Neural cell (in vitro differentiated cells): ENCODE results near the gene FHAD1. TPM values are rescaled to one million over a fixed set of nuclear protein-coding genes. Genes with fewer than 3 reads are reported as not detected.

Experiments used
- H2AFZ ChIP-seq: fragments of 200-600, 300-800 bp; sonication (generic), shearing (Covaris generic); 2 replicates; pipeline ENCODE4 v1.6.0; 2014; ENCODE audit warnings: low read depth, mild to moderate bottlenecking, antibody characterized with exemption, low read length, moderate library complexity
- H3F3A ChIP-seq: fragments of 200-600 bp; shearing (Covaris generic); 2 replicates; pipeline ENCODE4 v1.6.1; 2016; ENCODE audit warnings: mild to moderate bottlenecking, moderate library complexity, mixed read lengths, antibody characterized with exemption, low read length; ENCODE audit not compliant: insufficient read depth, poor library complexity, severe bottlenecking
- H3K27ac ChIP-seq: fragments of 200-600, 300-800 bp; sonication (generic), shearing (Covaris generic); 2 replicates; pipeline ENCODE4 v1.5.1; 2014; ENCODE audit warnings: mild to moderate bottlenecking, low read length, moderate library complexity
- H3K27me3 ChIP-seq: fragments of 300-800, 200-600 bp; sonication (generic), shearing (Covaris generic); 2 replicates; pipeline ENCODE4 v1.6.0; 2014; ENCODE audit warnings: mild to moderate bottlenecking, low read depth, low read length, moderate library complexity; ENCODE audit not compliant: insufficient read depth
- H3K36me3 ChIP-seq: fragments of 300-800, 200-600 bp; sonication (generic), shearing (Covaris generic); 2 replicates; pipeline ENCODE4 v1.5.1; 2014; ENCODE audit warnings: mild to moderate bottlenecking, antibody characterized with exemption, low read length, moderate library complexity; ENCODE audit not compliant: insufficient read depth
- H3K4me2 ChIP-seq: fragments of 300-800, 200-600 bp; sonication (generic), shearing (Covaris generic); 2 replicates; pipeline ENCODE4 v1.6.0; 2014; ENCODE audit warnings: mild to moderate bottlenecking, low read length
- H3K4me3 ChIP-seq: fragments of 300-800, 200-600 bp; sonication (generic), shearing (Covaris generic); 2 replicates; pipeline ENCODE4 v1.5.1; 2014; ENCODE audit warnings: mild to moderate bottlenecking, low read length, moderate library complexity
- H3K79me2 ChIP-seq: fragments of 200-600 bp; shearing (Covaris generic); replicated peaks from 2 replicates; pipeline ENCODE4 v1.6.0; 2014; ENCODE audit warnings: mild to moderate bottlenecking, low read length, moderate library complexity; ENCODE audit not compliant: insufficient read depth
- H3K9ac ChIP-seq: fragments of 300-800, 200-600 bp; sonication (generic), shearing (Covaris generic); 2 replicates; pipeline ENCODE4 v1.6.1; 2016; ENCODE audit warnings: mild to moderate bottlenecking, low read length, mixed read lengths
- H3K9me2 ChIP-seq: fragments of 200-600 bp; shearing (Covaris generic); 2 replicates; pipeline ENCODE4 v1.6.1; 2016; ENCODE audit warnings: mild to moderate bottlenecking, low read length, mixed read lengths; ENCODE audit not compliant: insufficient read depth
- H3K9me3 ChIP-seq: fragments of 200-600, 300-800 bp; sonication (generic), shearing (Covaris generic); 2 replicates; pipeline ENCODE4 v1.6.1; 2016; ENCODE audit warnings: mild to moderate bottlenecking, mixed run types, low read length, moderate library complexity, mixed read lengths
- H4K20me1 ChIP-seq: fragments of 200-600 bp; shearing (Covaris generic); 2 replicates; pipeline ENCODE4 v1.6.1; 2016; ENCODE audit warnings: mild to moderate bottlenecking, mixed run types; ENCODE audit not compliant: insufficient read depth
- EP300 ChIP-seq: fragments of 450-650 bp; conservative IDR thresholded peaks from 2 replicates; pipeline ENCODE4 v1.6.1; 2014; ENCODE audit warnings: antibody characterized with exemption, mild to moderate bottlenecking, moderate library complexity; ENCODE audit not compliant: poor library complexity, severe bottlenecking
- EZH2 ChIP-seq: fragments of 200-600, 300-800 bp; shearing (Covaris generic), sonication (generic); IDR thresholded peaks from 2 replicates; pipeline ENCODE4 v1.6.1; 2014; ENCODE audit warnings: antibody characterized with exemption, low read length, borderline replicate concordance, mild to moderate bottlenecking; ENCODE audit not compliant: insufficient read depth, poor library complexity, severe bottlenecking
- MXI1 ChIP-seq: fragments of 450-650 bp; conservative IDR thresholded peaks from 2 replicates; pipeline ENCODE4 v1.6.1; 2014; ENCODE audit warnings: antibody characterized with exemption, mild to moderate bottlenecking; ENCODE audit not compliant: poor library complexity, severe bottlenecking
- POLR2AphosphoS5 ChIP-seq: IDR thresholded peaks from 2 replicates; pipeline ENCODE4 v1.6.1; 2012
- RAD21 ChIP-seq: fragments of 450-650 bp; conservative IDR thresholded peaks from 2 replicates; pipeline ENCODE4 v1.6.1; 2014; ENCODE audit warnings: antibody characterized with exemption, mild to moderate bottlenecking, moderate library complexity
- SMC3 ChIP-seq: fragments of 450-650 bp; conservative IDR thresholded peaks from 2 replicates; pipeline ENCODE4 v1.6.1; 2014; ENCODE audit warnings: antibody characterized with exemption, mild to moderate bottlenecking, moderate library complexity; ENCODE audit not compliant: poor library complexity
- TAF1 ChIP-seq: IDR thresholded peaks from 2 replicates; pipeline ENCODE4 v1.6.1; 2012; ENCODE audit warnings: low read depth
- polyA plus RNA-seq: library from polyadenylated mRNA; depleted of rRNA; stranded (reverse); fragments of >200 nt; gene quantifications from 2 replicates; pipeline ENCODE4 v1.2.3, GENCODE V29; 2014
- TF ChIP-seq, protein P1 (sequence below): IDR thresholded peaks from 2 replicates; pipeline ENCODE4 v1.6.1; 2012; ENCODE audit warnings: borderline replicate concordance
- TF ChIP-seq, protein P2 (sequence below): fragments of 450-650 bp; IDR thresholded peaks from 2 replicates; pipeline ENCODE4 v1.5.1; 2014; ENCODE audit warnings: antibody characterized with exemption, mild to moderate bottlenecking, moderate library complexity; ENCODE audit not compliant: poor library complexity, severe bottlenecking

The FHAD1 gene
- polyA plus RNA-seq, 1 donor from 2014 or later = 0.46 TPM

DNA sequence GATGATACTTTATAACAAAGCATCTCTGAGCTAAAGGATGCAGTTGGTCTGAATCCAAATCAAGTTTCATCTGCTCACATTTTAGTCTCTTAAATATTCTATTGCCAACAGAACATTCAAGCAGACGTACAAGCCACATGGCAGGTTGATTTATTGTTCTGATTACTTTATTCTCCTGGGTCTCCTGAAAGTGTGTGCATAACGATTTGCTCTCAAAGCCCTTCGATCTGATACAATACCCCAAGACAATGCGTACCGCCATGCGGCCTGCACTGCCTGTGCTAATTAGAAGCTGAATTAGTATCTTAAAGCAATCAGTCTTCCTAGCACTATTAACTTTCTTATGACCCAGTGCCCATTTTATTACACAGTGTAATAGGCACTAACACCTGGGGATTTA, 56.9 kb downstream of the FHAD1 start:
- Histone ChIP-seq H3K36me3 (no peaks in the 10 kb centered on the region), H3K9me2 (no peaks in the 10 kb centered on the region), H3K4me2 (peak overlapping the region; percentile 14), H3K4me3 (peak overlapping the region; percentile 8), H2AFZ (no peak overlapping the region), H3K9me3 (no peaks in the 10 kb centered on the region), H4K20me1 (no peaks in the 10 kb centered on the region), H3K27me3 (no peaks in the 10 kb centered on the region), H3F3A (peaks cover 5% of the 10 kb centered on the region), H3K27ac (peak overlapping the region; percentile 64), H3K9ac (peak overlapping the region; percentile 11), H3K79me2 (no peaks in the 10 kb centered on the region)
- TF ChIP-seq MXI1 (peak; percentile 40), SMC3 (no peak), RAD21 (no peak), EZH2 (no peak), POLR2AphosphoS5 (peak; percentile 55), TAF1 (no peak), EP300 (peak; percentile 57)
- TF ChIP-seq, protein P1, sequence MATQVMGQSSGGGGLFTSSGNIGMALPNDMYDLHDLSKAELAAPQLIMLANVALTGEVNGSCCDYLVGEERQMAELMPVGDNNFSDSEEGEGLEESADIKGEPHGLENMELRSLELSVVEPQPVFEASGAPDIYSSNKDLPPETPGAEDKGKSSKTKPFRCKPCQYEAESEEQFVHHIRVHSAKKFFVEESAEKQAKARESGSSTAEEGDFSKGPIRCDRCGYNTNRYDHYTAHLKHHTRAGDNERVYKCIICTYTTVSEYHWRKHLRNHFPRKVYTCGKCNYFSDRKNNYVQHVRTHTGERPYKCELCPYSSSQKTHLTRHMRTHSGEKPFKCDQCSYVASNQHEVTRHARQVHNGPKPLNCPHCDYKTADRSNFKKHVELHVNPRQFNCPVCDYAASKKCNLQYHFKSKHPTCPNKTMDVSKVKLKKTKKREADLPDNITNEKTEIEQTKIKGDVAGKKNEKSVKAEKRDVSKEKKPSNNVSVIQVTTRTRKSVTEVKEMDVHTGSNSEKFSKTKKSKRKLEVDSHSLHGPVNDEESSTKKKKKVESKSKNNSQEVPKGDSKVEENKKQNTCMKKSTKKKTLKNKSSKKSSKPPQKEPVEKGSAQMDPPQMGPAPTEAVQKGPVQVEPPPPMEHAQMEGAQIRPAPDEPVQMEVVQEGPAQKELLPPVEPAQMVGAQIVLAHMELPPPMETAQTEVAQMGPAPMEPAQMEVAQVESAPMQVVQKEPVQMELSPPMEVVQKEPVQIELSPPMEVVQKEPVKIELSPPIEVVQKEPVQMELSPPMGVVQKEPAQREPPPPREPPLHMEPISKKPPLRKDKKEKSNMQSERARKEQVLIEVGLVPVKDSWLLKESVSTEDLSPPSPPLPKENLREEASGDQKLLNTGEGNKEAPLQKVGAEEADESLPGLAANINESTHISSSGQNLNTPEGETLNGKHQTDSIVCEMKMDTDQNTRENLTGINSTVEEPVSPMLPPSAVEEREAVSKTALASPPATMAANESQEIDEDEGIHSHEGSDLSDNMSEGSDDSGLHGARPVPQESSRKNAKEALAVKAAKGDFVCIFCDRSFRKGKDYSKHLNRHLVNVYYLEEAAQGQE = peak; percentile 23
- TF ChIP-seq, protein P2, sequence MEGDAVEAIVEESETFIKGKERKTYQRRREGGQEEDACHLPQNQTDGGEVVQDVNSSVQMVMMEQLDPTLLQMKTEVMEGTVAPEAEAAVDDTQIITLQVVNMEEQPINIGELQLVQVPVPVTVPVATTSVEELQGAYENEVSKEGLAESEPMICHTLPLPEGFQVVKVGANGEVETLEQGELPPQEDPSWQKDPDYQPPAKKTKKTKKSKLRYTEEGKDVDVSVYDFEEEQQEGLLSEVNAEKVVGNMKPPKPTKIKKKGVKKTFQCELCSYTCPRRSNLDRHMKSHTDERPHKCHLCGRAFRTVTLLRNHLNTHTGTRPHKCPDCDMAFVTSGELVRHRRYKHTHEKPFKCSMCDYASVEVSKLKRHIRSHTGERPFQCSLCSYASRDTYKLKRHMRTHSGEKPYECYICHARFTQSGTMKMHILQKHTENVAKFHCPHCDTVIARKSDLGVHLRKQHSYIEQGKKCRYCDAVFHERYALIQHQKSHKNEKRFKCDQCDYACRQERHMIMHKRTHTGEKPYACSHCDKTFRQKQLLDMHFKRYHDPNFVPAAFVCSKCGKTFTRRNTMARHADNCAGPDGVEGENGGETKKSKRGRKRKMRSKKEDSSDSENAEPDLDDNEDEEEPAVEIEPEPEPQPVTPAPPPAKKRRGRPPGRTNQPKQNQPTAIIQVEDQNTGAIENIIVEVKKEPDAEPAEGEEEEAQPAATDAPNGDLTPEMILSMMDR = no peak

DNA sequence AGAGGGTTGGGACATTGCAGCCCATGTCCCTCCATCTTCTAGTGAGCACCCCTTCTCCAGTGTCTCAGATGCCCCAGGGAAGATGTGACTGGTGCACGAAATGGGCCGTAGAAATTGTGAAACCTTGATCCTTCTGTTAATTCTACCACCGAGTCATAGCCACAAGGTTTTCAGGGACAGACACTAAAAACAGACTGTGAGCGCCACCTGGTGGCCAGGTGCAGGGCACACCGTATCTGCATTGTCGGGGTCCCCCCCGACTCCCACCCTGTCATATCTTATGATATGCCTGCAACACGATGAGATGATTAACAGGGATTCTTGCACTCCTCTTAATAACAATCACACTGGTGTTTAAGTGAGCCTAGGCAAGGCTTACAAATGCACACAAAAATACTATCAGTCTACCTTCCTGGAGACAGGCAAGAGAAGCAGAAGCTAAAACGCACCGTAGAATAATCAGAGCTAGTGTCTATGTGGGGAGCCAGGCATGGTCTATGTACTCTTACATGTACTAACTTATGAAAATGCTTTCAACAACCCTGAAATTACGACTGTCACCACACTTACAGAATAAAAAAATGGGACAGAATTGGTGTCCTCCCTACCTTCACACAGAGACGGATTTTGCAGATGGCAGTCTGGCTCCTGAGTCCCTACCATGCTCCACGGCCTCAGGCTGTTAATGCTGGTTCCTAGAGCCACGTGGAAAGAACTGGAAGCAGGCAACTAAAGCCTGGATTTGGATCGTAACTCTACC, 57.9 kb downstream of the FHAD1 start:
- peak overlapping the region; percentile 11 for H3K9ac ChIP-seq
- peaks cover 5% of the 10 kb centered on the region for H3F3A ChIP-seq
- H4K20me1 ChIP-seq = no peaks in the 10 kb centered on the region
- no peak overlapping the region for H3K4me2 ChIP-seq
- TF ChIP-seq RAD21 (peak; percentile 85), SMC3 (peak; percentile 85)
- TF ChIP-seq, protein P1 = no peak
- TF ChIP-seq, protein P2 = peak; percentile 87
- no peak overlapping the region for H2AFZ ChIP-seq
- peak overlapping the region; percentile 64 for H3K27ac ChIP-seq
- H3K36me3 ChIP-seq = no peaks in the 10 kb centered on the region
- H3K79me2 ChIP-seq = no peaks in the 10 kb centered on the region
- no peaks in the 10 kb centered on the region for H3K9me3 ChIP-seq
- H3K4me3 ChIP-seq = peak overlapping the region; percentile 8
- no peaks in the 10 kb centered on the region for H3K27me3 ChIP-seq
- no peaks in the 10 kb centered on the region for H3K9me2 ChIP-seq
